GM12801 (cell line): ENCODE data around the gene PPP4C.

Experiments
- TF ChIP-seq, protein P1 (sequence below): IDR thresholded peaks from one replicate; pipeline ENCODE4 v1.5.1; 2011; ENCODE audit warnings: control low read depth; ENCODE audit not compliant: insufficient read length; ENCODE audit errors: extremely low read depth

The PPP4C gene

DNA sequence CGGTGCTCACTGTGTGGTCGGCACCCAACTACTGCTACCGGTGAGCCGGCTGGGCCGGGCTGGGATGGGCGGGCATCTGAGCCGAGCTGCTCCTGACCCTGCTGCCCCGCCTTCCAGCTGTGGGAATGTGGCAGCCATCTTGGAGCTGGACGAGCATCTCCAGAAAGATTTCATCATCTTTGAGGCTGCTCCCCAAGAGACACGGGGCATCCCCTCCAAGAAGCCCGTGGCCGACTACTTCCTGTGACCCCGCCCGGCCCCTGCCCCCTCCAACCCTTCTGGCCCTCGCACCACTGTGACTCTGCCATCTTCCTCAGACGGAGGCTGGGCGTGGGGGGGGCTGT is 9.0 kb downstream of the PPP4C start:
- TF ChIP-seq, protein P1, sequence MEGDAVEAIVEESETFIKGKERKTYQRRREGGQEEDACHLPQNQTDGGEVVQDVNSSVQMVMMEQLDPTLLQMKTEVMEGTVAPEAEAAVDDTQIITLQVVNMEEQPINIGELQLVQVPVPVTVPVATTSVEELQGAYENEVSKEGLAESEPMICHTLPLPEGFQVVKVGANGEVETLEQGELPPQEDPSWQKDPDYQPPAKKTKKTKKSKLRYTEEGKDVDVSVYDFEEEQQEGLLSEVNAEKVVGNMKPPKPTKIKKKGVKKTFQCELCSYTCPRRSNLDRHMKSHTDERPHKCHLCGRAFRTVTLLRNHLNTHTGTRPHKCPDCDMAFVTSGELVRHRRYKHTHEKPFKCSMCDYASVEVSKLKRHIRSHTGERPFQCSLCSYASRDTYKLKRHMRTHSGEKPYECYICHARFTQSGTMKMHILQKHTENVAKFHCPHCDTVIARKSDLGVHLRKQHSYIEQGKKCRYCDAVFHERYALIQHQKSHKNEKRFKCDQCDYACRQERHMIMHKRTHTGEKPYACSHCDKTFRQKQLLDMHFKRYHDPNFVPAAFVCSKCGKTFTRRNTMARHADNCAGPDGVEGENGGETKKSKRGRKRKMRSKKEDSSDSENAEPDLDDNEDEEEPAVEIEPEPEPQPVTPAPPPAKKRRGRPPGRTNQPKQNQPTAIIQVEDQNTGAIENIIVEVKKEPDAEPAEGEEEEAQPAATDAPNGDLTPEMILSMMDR: no peak

DNA sequence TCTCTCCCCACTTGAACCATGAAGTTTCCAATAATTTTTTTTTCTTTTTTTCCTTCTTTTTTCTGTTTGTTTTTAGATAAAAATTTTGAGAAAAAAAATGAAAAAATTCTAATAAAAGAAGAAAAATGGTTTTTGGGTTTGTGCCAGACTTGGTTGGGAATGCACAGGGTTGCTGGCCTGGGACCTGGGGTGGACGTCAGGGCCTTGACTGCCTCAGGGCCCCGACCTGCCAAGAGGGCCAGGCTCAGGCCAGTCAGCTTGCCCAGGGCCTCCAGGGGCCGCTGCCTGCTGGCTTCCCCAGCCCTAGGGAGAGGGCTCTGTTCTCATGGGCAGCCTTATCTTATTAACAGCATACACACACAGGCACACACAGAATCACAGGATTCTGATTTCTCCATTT is 9.5 kb downstream of the PPP4C start:
- TF ChIP-seq, protein P1: no peak

DNA sequence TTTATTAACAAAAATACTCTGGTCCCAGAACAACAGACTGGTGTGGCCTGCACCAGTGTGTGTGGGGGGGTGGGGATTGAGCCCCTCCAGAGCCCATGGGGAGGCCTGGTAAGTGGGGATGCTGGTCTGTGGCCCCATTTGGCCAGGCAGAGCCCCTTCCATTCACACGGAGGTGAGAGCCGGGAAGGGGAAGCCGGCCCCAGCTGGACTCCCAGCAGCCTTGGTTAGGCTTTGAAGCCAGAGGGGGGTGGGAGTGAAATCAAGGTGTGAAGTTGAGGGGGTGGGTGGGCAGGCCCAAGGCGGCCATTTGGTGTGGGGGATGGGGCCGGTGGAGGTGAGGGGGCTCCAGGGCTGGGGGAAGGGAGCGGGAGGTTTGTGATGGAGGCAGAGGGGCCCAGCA is 10.0 kb downstream of the PPP4C start:
- TF ChIP-seq, protein P1: no peak

DNA sequence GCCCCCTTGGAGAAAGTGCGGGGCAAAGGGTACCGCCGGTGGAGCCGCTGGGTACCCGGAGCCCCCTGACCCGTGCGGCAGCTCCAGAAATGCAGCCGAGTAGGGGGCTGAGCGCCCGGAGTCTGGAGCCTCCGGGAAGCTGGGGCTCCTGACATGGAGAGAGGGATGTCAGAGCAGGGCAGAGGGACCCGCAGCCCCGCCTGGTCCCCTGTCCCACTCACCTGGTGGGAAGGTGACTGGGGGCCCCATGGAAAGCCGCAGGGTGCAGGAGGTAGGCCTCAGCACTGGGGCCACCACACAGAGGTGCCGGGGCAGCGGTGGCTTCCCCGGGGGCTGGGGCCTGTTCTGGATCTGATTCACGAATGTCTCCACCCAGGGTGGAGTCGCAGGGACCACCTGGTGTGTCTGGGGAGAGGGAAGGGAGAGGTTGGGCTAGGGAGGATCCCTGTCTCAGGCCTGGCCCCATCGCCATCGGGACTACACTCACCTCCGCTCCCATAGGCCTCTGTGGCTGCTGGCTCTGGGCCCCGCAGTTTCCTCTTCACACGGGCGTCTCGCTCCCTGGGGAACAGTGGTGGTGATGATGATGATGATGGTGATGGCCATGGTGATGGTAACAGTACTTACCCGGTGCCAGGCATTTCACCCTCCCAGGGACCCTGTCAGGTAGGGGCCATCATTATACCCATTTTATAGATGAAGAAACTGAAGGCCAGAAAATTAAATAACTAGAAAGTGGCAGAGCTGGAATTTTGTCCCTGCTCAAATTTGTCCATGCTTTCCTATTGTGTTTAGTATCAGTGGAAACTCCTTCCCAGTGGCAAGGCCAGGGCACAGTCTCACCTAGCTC is 10.7 kb downstream of the PPP4C start:
- TF ChIP-seq, protein P1: no peak

DNA sequence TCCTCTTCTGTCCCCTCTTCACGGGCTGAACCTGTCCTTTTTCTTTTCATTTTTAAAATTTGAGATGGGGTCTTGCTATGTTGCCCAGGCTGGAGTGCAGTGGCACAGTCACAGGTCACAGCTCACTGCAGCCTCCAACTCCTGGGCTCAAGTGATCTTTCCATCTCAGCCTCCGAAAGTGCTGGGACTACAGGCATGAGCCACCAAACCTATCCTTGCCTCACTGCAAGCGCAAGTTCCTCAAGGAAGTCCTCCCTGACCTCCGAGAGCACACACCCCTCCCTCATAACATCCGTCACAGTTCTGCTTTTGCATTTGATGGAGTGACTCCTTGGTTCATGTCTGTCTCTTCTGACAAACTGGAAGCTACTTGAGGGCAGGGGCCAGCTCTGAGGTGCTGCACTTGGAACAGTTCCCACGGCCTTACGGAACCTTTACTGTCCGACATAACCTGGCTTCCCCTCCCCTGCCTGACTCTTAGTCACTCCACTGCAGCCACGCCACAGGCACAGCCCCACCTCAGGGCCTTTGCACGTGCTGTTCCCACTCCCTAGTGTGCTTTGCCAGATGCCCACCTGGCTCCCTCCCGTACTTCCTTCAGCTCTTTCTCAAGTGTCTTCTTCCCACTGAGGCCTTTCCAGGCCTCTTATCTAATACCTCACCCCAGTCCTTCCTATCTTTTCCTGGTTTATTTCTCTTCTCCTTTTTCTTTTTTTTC is 11.5 kb downstream of the PPP4C start:
- TF ChIP-seq, protein P1: no peak

DNA sequence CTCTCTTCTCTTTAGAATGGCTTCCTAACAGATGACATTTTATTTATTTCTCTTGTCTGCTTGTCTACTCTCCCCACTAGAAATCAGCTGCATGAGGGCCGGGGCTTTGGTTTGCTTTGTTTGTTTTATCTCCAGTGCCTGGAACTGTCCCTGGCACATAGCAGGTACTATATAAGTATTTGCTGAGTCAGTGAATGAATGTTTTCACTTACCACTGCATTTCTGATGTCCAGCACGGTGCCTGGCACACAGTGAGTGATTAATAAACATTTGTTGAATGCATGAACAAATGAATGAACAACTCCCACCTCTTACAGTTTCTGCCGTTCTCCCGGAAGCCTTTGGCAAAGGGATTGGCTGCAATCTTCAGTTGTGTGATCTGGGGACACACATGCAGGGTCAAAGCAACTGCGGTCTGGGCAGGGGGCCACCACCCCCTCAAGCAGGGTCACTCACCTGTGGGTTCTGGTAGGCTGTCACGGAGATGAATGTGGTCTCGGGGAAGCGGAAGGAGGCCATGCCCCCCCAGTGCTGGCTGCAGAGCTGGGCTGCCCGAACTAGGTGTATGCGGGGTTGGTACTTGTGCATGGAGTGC is 12.5 kb downstream of the PPP4C start:
- TF ChIP-seq, protein P1: no peak

DNA sequence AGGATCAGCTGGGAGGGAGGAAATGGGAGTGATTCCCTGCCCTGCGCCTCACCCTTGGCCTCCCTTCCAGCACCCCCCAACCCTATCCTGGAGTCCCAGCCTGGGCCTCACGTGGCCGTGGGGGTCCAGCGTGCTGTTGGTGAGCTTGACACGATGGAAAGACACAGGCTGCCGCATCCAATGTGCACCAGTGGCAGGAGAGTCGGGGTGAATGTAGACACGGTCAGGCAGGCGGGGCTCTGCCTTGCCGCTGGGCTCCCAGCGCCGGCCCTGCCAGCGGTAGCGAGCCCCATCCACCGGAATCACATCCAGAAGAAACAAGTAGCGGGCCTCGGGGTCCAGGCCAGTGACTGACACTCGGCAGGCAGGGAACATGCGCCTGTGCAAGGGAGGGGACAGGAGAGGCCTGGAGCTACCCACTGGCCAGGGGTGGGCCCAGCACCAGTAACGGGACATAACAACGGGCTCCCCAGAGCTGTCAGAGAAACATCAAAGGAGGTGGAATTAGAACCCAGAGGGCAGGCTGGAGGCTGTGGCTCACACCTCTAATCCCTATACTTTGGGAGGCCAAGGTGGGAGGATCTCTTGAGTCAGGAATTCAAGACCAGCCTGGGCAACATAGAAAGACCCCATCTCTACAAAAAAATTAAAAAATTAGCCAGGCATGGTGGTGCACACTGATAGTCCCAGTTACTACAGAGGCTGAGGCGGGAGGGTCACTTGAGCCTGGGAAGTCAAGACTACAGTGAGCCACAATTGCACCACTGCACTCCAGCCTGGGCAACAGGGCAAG is 13.2 kb downstream of the PPP4C start:
- TF ChIP-seq, protein P1: no peak
